DMS 273 (cell line): ENCODE results near the gene SGPL1.
A peak's percentile ranks its signal among the peaks of the same experiment; 100 is the strongest.
"Not testable (repeated sequence)": the region's sequence is repeated elsewhere in the genome, so short reads cannot be mapped to it uniquely, and the experiment has no call there.

Experiments used
- DNase-seq: peaks from one replicate; lab custom pipeline; 2025; ENCODE audit not compliant: unreplicated experiment; lab: John Stamatoyannopoulos, UW

The SGPL1 gene

DNA sequence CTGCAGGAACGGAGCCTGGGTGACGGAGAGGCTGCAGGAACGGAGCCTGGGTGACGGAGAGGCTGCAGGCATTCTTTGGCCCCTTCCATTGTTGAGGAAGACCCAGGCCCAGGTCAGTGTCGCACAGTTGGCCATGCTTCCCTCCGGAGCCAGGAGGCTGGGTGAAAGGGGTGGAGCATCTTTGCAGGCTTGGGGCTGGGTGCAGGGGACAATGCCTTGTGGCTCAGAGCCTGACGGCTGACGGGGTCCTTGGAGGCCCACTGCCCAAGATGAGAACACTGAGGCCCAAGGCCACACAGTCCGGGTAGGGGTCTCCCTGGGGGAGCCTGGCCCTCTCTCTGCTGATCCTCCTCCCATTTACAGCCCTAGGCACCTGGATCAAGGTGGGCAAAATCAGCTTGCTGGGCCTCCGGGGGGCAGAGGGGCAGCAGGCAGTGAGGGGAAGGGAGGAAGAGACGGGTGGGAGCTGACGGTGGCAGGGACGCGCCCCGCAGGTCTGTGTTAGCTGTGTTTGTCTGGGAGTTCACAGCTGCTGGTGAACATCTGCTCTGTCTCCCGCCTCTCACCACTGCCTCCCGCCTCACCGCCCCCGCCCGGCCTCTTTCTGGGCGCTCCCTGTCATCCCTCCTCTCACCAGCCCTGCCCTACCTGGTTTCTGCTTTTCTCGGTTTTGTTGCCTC is 103.2 kb downstream of the SGPL1 start:
- DNase-seq: peak; percentile 77

DNA sequence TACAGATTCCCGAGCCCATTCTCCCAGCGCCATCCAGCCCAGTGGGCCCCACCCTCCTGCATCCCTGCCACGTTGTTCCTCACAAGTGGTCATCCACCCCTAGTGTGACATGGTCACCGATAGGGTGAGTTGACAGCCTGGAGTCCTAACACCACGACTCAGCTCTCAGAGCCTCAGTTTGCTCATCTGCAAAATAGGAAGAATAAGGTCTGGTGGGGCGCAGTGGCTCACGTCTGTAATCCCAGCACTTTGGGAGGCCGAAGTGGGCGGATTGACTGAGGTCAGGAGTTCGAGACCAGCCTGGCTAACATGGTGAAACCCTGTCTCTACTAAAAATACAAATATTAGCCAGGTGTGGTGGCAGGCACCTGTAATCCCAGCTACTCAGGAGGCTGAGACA is 104.2 kb downstream of the SGPL1 start:
- DNase-seq: not testable (repeated sequence)

DNA sequence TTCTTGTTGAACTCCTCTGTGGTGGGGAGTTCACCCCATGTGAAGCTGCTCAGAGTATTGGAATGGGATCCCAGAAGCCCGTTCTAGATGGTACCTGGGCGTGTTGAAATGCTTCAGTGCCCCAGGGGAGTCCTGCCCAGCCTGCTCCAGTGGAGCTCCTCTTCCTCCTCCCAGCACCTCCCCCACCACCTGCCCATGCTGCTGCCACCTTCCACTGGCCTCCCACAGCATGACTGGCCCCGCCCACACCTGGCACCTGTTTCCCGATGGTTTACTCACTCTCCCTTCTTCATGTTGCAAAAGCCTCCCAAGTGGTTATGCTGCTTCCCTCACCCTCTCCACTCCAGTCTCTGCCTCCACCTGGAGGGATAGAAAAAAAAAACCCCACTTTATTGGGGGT is 104.8 kb downstream of the SGPL1 start:
- DNase-seq: no peak

DNA sequence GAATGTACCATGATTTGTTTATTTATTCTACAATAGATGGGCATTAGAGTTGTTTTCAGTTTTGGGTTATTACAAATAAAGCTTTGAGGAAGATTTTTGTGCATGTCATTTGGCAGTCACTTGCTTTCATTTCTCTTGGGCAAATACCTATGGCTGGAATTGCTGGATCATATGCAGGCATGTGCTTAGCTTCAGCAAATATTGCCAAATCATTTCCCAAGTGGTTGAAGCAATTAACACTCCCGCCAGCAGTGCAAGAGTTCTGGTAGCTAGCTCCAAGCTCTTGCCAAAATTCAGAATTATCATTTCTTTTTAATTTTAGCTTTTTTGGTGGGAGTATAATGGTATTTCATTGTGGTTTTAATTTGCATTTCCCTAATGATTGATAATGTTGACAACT is 105.5 kb downstream of the SGPL1 start:
- DNase-seq: peak; percentile 6

DNA sequence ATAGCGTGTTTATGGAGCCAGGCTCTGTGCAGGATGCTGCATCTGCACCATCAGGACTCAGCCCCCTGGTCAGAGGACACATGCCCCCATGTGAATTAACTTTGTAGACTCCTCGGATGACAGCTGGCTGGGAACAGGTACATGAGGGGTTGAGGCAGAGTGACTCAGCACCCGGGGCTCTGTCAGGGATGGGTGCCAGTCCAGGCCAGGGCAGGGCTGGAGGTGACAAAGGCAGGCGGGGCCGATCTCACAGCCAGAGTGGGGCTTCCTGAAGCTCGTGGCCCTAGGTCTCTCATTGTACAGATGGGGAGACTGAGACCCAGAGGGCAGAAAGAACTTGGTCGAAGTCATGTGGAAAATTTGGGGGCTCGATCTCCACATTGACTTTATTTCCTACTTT is 107.9 kb downstream of the SGPL1 start:
- DNase-seq: no peak

DNA sequence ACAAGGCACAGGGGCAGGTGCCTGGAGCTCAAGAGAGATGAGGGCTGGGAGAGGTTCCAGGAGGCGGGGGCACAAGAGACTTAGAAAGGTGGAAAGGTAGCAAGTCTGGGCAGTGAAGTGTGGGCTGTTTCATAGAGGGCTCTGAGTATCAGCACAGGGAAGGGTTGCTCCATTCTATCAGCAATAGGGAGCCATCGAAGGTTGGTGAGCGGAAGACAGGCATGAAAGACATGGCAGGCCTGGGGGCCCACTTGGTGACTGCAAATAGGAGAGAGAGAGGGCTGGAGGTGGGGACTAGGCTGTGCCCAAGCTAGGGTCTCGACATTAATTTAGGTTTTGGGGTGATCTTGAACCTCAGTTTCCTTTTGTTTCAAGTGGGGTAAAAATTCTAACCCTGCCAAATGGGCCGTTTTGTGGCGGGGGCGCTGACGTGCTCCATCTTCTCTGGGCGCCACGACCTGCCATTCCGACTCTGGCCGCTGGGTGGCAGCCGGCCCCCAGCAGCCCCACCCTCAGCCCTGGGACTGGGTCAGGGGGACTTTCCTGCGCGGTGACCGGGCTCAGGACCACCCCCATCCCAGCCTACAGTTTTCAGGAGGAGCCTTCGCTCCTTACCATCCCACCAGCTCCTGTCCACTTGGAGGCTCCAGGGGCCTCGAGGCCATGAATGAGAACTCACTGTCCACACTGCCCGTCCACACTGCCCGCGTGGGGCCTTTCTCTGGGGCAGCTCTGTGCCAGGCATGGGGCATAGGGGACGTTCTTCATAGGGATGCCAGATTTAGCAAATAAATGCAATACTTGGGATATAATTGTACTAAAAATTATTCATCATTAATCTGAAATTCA is 109.9 kb downstream of the SGPL1 start:
- DNase-seq: peak; percentile 66

DNA sequence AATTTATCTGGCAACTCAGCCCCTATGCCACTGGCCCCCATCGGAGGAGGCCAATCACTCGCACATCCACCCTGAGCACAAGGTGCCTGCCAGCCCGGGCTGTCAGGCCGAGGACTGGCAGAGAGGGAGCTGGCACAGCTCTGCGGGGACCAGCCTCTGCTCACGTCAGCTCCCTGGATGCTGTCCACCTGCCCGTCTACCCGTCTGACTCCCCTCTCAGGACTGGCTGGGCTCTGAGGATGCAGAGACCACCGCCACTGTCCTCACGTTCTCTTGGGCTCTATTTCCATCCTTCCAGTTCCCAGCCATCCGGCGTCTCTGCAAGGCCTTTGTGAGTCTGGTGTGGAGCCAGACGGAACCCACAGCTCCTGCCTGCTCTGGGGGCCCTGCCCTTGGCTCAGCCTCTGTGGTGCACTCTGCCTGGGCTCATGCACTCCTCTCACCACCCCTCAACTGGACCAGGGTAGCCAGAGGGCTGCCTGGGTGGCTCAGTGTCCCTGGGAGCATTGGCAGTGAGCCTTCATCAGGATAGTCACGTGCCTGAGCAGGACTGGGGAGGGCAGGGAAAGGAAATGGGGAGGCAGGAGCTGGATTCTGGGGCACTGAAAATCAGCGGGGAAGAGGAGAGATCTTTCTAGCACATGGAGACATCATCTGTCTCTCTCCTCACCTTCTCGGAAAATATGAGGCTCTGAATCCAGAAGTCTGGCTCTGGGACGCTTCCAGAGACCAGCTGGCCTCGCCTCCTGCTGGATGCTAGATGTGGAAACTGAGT is 110.7 kb downstream of the SGPL1 start:
- no peak for DNase-seq

DNA sequence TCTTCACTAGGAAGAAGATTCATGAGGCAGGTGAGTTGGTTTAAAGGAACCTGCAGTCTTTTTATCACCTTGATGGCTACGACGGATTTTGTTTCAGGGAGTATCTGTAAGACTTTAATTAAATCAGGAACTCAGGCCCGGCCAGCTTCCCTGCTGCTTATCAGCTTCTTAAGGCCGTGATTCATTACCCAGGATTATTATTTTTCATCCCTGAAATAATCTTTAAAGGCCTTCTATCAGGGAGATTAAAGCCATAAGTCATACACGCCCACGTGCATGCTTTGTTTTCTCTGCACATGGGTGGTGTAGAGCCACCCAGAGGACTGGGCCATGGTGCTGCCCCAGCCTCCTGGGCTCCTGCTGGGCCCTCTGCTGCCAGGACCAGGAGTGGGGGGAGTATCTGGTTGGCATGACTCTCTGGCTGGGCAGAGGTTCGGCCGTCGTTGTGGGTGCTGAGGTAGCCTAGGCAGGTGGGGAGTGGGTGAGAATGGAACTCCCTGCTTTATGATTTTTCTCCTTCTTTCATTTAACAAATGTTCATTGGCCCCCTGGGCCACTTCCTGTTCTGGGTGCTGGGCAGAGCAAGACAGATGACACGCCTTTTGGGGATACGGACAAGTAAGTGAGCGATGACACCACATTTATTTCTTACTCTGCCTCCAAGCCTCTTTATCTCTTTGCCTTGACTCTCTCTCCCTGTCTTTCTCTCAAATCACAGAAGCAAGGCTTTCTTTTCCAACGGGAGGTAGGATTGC is 111.6 kb downstream of the SGPL1 start:
- DNase-seq: no peak

DNA sequence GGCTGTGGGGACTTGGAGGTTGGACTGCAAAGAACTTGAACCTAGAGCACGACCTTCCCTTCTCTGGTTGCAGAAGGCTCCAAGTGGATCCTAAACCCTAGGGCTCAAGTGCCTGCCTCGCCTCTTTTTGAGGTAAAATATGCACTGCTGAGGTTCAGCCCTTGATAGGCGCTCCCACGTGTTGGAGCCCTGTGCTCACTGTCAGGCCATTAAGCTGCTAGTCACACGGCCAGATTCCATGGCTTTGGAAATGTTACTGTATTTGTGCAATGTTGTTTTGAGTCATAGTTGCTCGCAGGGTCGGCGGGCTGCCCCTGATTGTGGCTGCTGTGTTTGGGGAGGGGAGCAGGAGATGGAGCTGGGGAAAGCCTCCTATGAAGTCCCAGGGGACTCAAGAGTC is 112.4 kb downstream of the SGPL1 start:
- DNase-seq: no peak

DNA sequence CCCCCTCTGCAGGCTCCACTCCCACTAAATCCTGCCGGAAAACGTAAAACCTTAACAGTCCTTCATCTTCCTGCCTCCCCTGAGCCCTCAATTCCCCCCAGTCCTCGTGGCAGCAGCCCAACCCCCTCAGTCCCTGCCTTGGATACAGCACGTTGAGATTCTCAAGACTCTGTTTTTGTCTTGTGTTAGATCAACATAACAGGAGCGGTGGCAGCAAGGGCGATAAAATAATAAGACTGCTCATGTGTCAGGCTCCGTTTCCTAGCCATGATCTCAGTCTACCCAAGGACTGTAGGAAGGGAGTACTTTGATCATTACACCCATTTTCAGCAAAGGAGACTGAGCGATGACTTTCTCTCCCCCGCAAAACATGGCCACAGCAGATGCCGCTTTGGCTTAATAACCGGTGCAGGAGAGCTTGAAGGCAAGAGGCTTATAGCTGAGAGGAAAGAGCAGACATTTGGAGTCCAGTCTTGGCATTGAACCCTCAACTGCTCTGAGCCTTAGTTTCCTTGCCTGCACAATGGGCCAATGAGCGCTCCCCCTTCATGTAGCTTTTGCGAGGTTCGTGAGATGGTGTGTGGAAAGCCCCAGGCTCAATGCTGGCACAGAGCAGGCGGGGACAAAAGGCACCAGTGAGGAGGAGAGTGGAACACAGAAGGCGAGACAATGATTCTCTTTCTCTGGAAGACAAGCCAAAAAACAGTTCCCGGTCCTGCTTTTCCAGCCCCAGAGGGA is 114.7 kb downstream of the SGPL1 start:
- DNase-seq: no peak
